ENCODE measurements around the gene MLYCD. TPM values are rescaled to one million over a fixed set of nuclear protein-coding genes. Genes with fewer than 3 reads are reported as not detected.

MLYCD gene
- total and polyA plus RNA-seq, 4 donors, result 3.7 to 24.4 (median 7.5) TPM

- Histone ChIP-seq H3K36me3 (ENCODE audit: control insufficient read depth in 4 of 4, insufficient read depth in 3 of 4, low read depth in 1 of 4, low read length in 3 of 4) (no peaks in the 10 kb centered on the region), H3K27ac (ENCODE audit: low read depth in 1 of 2, low read length in 2 of 2) (no peak overlapping the region), H3K4me3 (ENCODE audit: low read depth in 1 of 3, low read length in 3 of 3) (no peak overlapping the region), H3K4me1 (ENCODE audit: control insufficient read depth in 4 of 4, insufficient read depth in 4 of 4, low read length in 3 of 4) (no peaks in the 10 kb centered on the region), H3K9me3 (ENCODE audit: control insufficient read depth in 4 of 4, low read length in 3 of 4) (peaks cover 0 to 3% (median 0%) of the 10 kb centered on the region in 4 donors), H3K27me3 (ENCODE audit: control insufficient read depth in 4 of 4, insufficient read depth in 4 of 4, low read length in 3 of 4) (no peaks in the 10 kb centered on the region), H3K9ac (ENCODE audit: low read depth in 1 of 2, low read length in 2 of 2) (no peak overlapping the region)
- TF ChIP-seq HNF4A (conservative IDR thresholded peaks at IDR 0.05) (no peak), SP1 (IDR thresholded peaks at IDR 0.05) (no peak), HNF4G (IDR thresholded peaks at IDR 0.05) (no peak), RXRA (IDR thresholded peaks at IDR 0.05) (no peak), FOXA2 (IDR thresholded peaks at IDR 0.05) (no peak), ATF3 (IDR thresholded peaks at IDR 0.05) (no peak), EGR1 (IDR thresholded peaks at IDR 0.05; ENCODE audit: low read depth in 2 of 2) (no peak), JUND (IDR thresholded peaks at IDR 0.05) (no peak), TAF1 (conservative IDR thresholded peaks at IDR 0.05) (no peak), RAD21 (IDR thresholded peaks at IDR 0.05) (no peak)
- no peak for DNase-seq (ENCODE audit: low spot score)
- 81% methylated on average over 7 of the region's 7 CpGs for WGBS
Measured at GRCh38 chr16:83862661-83863060, 36.3 kb upstream of the MLYCD start.

- H3K4me1 ChIP-seq (ENCODE audit: control insufficient read depth in 4 of 4, insufficient read depth in 4 of 4, low read length in 3 of 4), result no peaks in the 10 kb centered on the region
- no peaks in the 10 kb centered on the region for H3K36me3 ChIP-seq (ENCODE audit: control insufficient read depth in 4 of 4, insufficient read depth in 3 of 4, low read depth in 1 of 4, low read length in 3 of 4)
- no peak for DNase-seq (ENCODE audit: low spot score)
- TF ChIP-seq CTCF (IDR thresholded peaks at IDR 0.05; ENCODE audit: low read depth, low read length, missing input control), result no peak
- no peak for TF ChIP-seq HNF4A (conservative IDR thresholded peaks at IDR 0.05)
- no peak for TF ChIP-seq FOXA1 (IDR thresholded peaks at IDR 0.05)
- no peak for TF ChIP-seq MAX (IDR thresholded peaks at IDR 0.05)
- no peak for TF ChIP-seq JUND (IDR thresholded peaks at IDR 0.05)
- TF ChIP-seq HNF4G (IDR thresholded peaks at IDR 0.05), result no peak
- no peak for TF ChIP-seq TAF1 (conservative IDR thresholded peaks at IDR 0.05)
- no peak for TF ChIP-seq EGR1 (IDR thresholded peaks at IDR 0.05; ENCODE audit: low read depth in 2 of 2)
- no peak for TF ChIP-seq RXRA (IDR thresholded peaks at IDR 0.05)
- TF ChIP-seq REST (IDR thresholded peaks at IDR 0.05), result no peak
- no peak for TF ChIP-seq GABPA (IDR thresholded peaks at IDR 0.05 in 1 of 2, conservative IDR thresholded peaks at IDR 0.05 in 1 of 2)
- TF ChIP-seq NR2F2 (IDR thresholded peaks at IDR 0.05), result no peak
- TF ChIP-seq FOXA2 (IDR thresholded peaks at IDR 0.05), result no peak
- no peak for TF ChIP-seq YY1 (IDR thresholded peaks at IDR 0.05)
- no peak for TF ChIP-seq RAD21 (IDR thresholded peaks at IDR 0.05)
- no peak for TF ChIP-seq SP1 (IDR thresholded peaks at IDR 0.05)
- TF ChIP-seq ATF3 (IDR thresholded peaks at IDR 0.05), result no peak
- no peak overlapping the region for H3K9ac ChIP-seq (ENCODE audit: low read depth in 1 of 2, low read length in 2 of 2)
- peaks cover 0 to 3% (median 0%) of the 10 kb centered on the region in 4 donors for H3K9me3 ChIP-seq (ENCODE audit: control insufficient read depth in 4 of 4, low read length in 3 of 4)
- no peaks in the 10 kb centered on the region for H3K27me3 ChIP-seq (ENCODE audit: control insufficient read depth in 4 of 4, insufficient read depth in 4 of 4, low read length in 3 of 4)
- H3K27ac ChIP-seq (ENCODE audit: low read depth in 1 of 2, low read length in 2 of 2), result no peak overlapping the region
- WGBS, result 83% methylated on average over 1 of the region's 1 CpG
- H3K4me3 ChIP-seq (ENCODE audit: low read depth in 1 of 3, low read length in 3 of 3), result no peak overlapping the region
Measured at GRCh38 chr16:83863682-83864081, 35.2 kb upstream of the MLYCD start.

Data from liver (tissue), 9 donors.